ENCODE measurements around the gene ULK4. TPM values are rescaled to one million over a fixed set of nuclear protein-coding genes. Genes with fewer than 3 reads are reported as not detected.

The ULK4 gene
- total and polyA plus RNA-seq, 2 of the 8 experiments (the other 6 are each of a cell fraction or from before 2014, with no cell fraction given) = 3.0 to 10.8 TPM

DNA sequence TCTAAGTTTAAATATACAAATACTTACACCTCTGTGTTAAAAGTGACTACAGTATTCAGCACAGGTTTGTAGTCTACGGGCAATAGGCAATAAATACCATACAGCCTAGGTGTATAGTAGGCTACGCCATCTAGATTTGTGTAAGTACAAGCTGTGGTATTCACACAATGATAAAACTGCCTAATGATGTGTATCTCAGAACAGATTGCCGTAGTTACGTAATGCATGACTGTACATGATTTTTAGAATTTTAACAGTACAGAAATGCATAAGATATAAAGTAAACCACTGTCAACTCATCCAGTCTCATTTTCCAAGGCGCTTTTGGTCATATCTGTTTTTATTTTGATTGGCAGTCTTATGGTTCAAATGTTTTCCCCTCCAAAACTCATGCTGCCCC, 396.9 kb downstream of the ULK4 start:
- H2BK20ac ChIP-seq (ENCODE audit: low read length) = no peak overlapping the region
- no peaks in the 10 kb centered on the region for H3K79me2 ChIP-seq (ENCODE audit: control insufficient read depth in 1 of 2, insufficient read depth in 2 of 2, low read length in 2 of 2)
- no peak overlapping the region for H2BK12ac ChIP-seq (ENCODE audit: low read depth, low read length)
- no peak overlapping the region for H2BK5ac ChIP-seq (ENCODE audit: low read depth, low read length)
- H4K20me1 ChIP-seq (replicated peaks in 1 of 2; ENCODE audit: control insufficient read depth in 1 of 2, insufficient read depth in 2 of 2, low read length in 2 of 2) = no peaks in the 10 kb centered on the region
- H3K4ac ChIP-seq (replicated peaks; ENCODE audit: insufficient read length, low read depth, low read length) = no peak overlapping the region
- H3K4me1 ChIP-seq (replicated peaks in 1 of 4; ENCODE audit: control insufficient read depth in 3 of 4, insufficient read depth in 4 of 4, low read length in 3 of 4) = peaks cover 0 to 6% (median 3%) of the 10 kb centered on the region in 4 experiments; a peak in 4 of 7 replicates
- no peaks in the 10 kb centered on the region for H3K9me3 ChIP-seq (ENCODE audit: insufficient read depth in 2 of 2, low read depth in 1 of 2, low read length in 1 of 2)
- ChIA-PET CTCF (ENCODE audit: partially characterized antibody) (interaction anchor here (1.5 to 2.0 kb wide), 2 partner anchors 9 to 11 kb away, joined by 5 to 6 read pairs; no protein-coding TSS in a partner anchor), POLR2A (ENCODE audit: partially characterized antibody) (no interaction called here)
- FAIRE-seq = no peak
- no peak overlapping the region for H4K91ac ChIP-seq (replicated peaks; ENCODE audit: insufficient read length, low read length)
- H3K9ac ChIP-seq (replicated peaks in 1 of 4; ENCODE audit: extremely low read depth in 1 of 4, low read depth in 3 of 4, low read length in 3 of 4) = no peak overlapping the region
- H2BK120ac ChIP-seq (replicated peaks; ENCODE audit: low read depth, low read length) = no peak overlapping the region
- H3K18ac ChIP-seq (ENCODE audit: extremely low read depth, low read length) = no peak overlapping the region
- whole genome bisulfite sequencing, 2 experiments (ENCODE audit: extremely low coverage in 1 of 2, insufficient coverage in 1 of 2, insufficient read length in 1 of 2, insufficient replicate concordance in 2 of 2, low coverage in 1 of 2, low lambda C conversion rate in 2 of 2, missing lambda C conversion rate in 1 of 2) = 92% methylated on average over 5 of the region's 5 CpGs; no CpG with 5 or more reads in 1 of the 2 experiments
- H3K23me2 ChIP-seq (ENCODE audit: low read depth, low read length) = no peaks in the 10 kb centered on the region
- no peak overlapping the region for H3K27ac ChIP-seq (ENCODE audit: low read depth, low read length)
- no peak overlapping the region for H3K56ac ChIP-seq (replicated peaks; ENCODE audit: insufficient read length, low read depth, low read length)
- H4K5ac ChIP-seq (ENCODE audit: insufficient read length, low read depth, low read length) = no peak overlapping the region
- no peak overlapping the region for H2AFZ ChIP-seq (ENCODE audit: low read length)
- no peak overlapping the region for H3K4me3 ChIP-seq (ENCODE audit: extremely low read depth in 1 of 4, insufficient read depth in 2 of 4, low read depth in 3 of 4, low read length in 4 of 4)
- no peaks in the 10 kb centered on the region for H3K36me3 ChIP-seq (ENCODE audit: control insufficient read depth in 2 of 4, insufficient read depth in 4 of 4, low read length in 3 of 4)
- H4K8ac ChIP-seq (ENCODE audit: extremely low read depth, insufficient read depth, low read length) = no peak overlapping the region
- no peak overlapping the region for H3K14ac ChIP-seq (ENCODE audit: insufficient read length)
- H3K79me1 ChIP-seq (ENCODE audit: low read depth, low read length) = no peaks in the 10 kb centered on the region
- H2BK15ac ChIP-seq (ENCODE audit: low read length) = no peak overlapping the region
- H3K27me3 ChIP-seq (replicated peaks in 1 of 4; ENCODE audit: control insufficient read depth in 3 of 4, extremely low read depth in 1 of 4, insufficient read depth in 3 of 4, low read length in 3 of 4) = no peaks in the 10 kb centered on the region
- H3K4me2 ChIP-seq (ENCODE audit: insufficient read depth in 1 of 2, low read depth in 2 of 2, low read length in 2 of 2) = no peak overlapping the region
- no peak overlapping the region for H2AK5ac ChIP-seq (ENCODE audit: low read depth, low read length)
- no peak for DNase-seq (ENCODE audit: low read depth in 1 of 2, low spot score in 2 of 2)
- H3K23ac ChIP-seq (ENCODE audit: insufficient read length) = no peak overlapping the region
- TF ChIP-seq RNF2 (IDR thresholded peaks at IDR 0.05; ENCODE audit: borderline replicate concordance, low read depth, low read length, missing control alignments, poor library complexity, severe bottlenecking) (no peak), POU5F1 (IDR thresholded peaks at IDR 0.05; ENCODE audit: low read depth, low read length) (no peak), TAF7 (optimal IDR thresholded peaks at IDR 0.05; ENCODE audit: borderline replicate concordance, low read depth, low read length) (no peak), SIRT6 (IDR thresholded peaks at IDR 0.05; ENCODE audit: low read length) (no peak), CBX5 (IDR thresholded peaks at IDR 0.05; ENCODE audit: low read depth, low read length) (no peak), EGR1 (IDR thresholded peaks at IDR 0.05; ENCODE audit: borderline replicate concordance, low read depth, low read length) (no peak), RXRA (IDR thresholded peaks at IDR 0.05; ENCODE audit: insufficient read depth, low read depth, low read length) (no peak), JUN (IDR thresholded peaks at IDR 0.05; ENCODE audit: low read depth, low read length) (no peak), TAF1 (IDR thresholded peaks at IDR 0.05; ENCODE audit: low read depth, low read length) (no peak), SIX5 (IDR thresholded peaks at IDR 0.05; ENCODE audit: low read depth, low read length) (no peak), NRF1 (IDR thresholded peaks at IDR 0.05; ENCODE audit: low read depth, low read length) (no peak), SUZ12 (IDR thresholded peaks at IDR 0.05; ENCODE audit: low read length) (no peak), RFX5 (IDR thresholded peaks at IDR 0.05; ENCODE audit: borderline replicate concordance, low read depth, low read length) (no peak), CTBP2 (IDR thresholded peaks at IDR 0.05; ENCODE audit: borderline replicate concordance, insufficient read depth, insufficient read length, low read length) (no peak), PHF8 (conservative IDR thresholded peaks at IDR 0.05; ENCODE audit: low read depth, low read length) (no peak)

Measured in H1 (cell line).